ENCODE data around the gene SPN. TPM values are rescaled to one million over a fixed set of nuclear protein-coding genes. Genes with fewer than 3 reads are reported as not detected.

SPN gene
- total RNA-seq, 1 experiment from 2014 or later: not detected

DNA sequence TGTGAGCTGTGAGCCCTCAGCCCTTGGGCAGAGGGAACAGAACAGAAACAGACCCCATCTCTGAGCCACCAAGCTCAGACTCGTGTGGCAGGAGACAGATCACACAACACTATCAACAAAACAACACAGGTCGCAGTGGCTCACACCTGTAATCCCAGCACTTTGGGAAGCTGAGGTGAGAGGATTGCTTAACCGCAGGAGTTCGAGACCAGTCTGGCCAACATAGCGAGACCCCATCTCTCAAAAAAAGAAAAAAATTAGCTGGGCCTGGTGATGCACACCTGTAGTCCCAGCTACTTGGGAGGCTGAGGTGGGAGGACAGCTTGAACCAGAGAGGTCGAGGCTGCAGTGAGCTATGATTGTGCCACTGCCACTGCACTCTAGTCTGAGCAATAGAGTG, 10.5 kb downstream of the SPN start:
- DNase-seq (ENCODE audit: low spot score): no peak
- CTCF ChIA-PET: no interaction called here
- intact Hi-C loops (cut with micrococcal nuclease; ENCODE audit: unreplicated experiment): no loop called here
- no TSS peak for BruUV-seq (replicated peaks)
- H3K4me1 ChIP-seq (ENCODE audit: insufficient read depth, low read length, poor library complexity, severe bottlenecking): no peaks in the 10 kb centered on the region
- H3K27ac ChIP-seq (ENCODE audit: low read depth, low read length, poor library complexity, severe bottlenecking): no peak overlapping the region
- POLR2A ChIA-PET (ENCODE audit: low non-redundant PET): no interaction called here
- TF ChIP-seq, protein P1, sequence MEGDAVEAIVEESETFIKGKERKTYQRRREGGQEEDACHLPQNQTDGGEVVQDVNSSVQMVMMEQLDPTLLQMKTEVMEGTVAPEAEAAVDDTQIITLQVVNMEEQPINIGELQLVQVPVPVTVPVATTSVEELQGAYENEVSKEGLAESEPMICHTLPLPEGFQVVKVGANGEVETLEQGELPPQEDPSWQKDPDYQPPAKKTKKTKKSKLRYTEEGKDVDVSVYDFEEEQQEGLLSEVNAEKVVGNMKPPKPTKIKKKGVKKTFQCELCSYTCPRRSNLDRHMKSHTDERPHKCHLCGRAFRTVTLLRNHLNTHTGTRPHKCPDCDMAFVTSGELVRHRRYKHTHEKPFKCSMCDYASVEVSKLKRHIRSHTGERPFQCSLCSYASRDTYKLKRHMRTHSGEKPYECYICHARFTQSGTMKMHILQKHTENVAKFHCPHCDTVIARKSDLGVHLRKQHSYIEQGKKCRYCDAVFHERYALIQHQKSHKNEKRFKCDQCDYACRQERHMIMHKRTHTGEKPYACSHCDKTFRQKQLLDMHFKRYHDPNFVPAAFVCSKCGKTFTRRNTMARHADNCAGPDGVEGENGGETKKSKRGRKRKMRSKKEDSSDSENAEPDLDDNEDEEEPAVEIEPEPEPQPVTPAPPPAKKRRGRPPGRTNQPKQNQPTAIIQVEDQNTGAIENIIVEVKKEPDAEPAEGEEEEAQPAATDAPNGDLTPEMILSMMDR (conservative IDR thresholded peaks at IDR 0.05; ENCODE audit: low read depth, low read length): no peak
- no peak for TF ChIP-seq EZH2 (IDR thresholded peaks at IDR 0.05; ENCODE audit: borderline replicate concordance, low read depth, low read length, poor library complexity, severe bottlenecking)
- no peaks in the 10 kb centered on the region for H3K9me3 ChIP-seq (ENCODE audit: low read depth, low read length, poor library complexity, severe bottlenecking)
- no peak overlapping the region for H3K4me3 ChIP-seq (ENCODE audit: low read depth, low read length, poor library complexity, severe bottlenecking)
- no peaks in the 10 kb centered on the region for H3K27me3 ChIP-seq (replicated peaks; ENCODE audit: insufficient read depth, low read depth, low read length, poor library complexity)
- no peaks in the 10 kb centered on the region for H3K36me3 ChIP-seq (ENCODE audit: insufficient read depth, low read length, poor library complexity, severe bottlenecking)

DNA sequence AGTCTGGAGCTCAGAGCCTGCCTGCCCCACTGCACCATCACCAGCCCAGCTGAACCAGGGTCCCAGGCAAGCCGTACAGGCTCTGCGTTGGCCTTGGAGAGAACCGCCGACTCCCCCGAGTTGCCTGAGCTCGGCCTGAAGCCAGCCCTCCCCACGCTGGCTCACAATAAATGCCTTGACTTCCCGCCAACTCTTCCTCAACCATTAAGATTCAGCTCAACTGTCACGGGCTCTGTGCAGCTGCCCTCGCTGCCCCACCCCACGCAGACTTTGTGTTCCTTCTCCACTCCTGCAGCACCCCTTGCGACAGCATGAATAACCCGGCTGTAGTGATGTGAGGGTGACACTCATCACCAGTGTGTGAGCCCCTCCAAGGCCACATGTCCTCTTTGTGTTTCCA, 11.1 kb downstream of the SPN start:
- Histone ChIP-seq H3K4me1 (ENCODE audit: insufficient read depth, low read length, poor library complexity, severe bottlenecking) (peaks cover 7% of the 10 kb centered on the region), H3K4me3 (ENCODE audit: low read depth, low read length, poor library complexity, severe bottlenecking) (no peak overlapping the region), H3K27me3 (replicated peaks; ENCODE audit: insufficient read depth, low read depth, low read length, poor library complexity) (no peaks in the 10 kb centered on the region), H3K9me3 (ENCODE audit: low read depth, low read length, poor library complexity, severe bottlenecking) (no peaks in the 10 kb centered on the region), H3K27ac (ENCODE audit: low read depth, low read length, poor library complexity, severe bottlenecking) (no peak overlapping the region), H3K36me3 (ENCODE audit: insufficient read depth, low read length, poor library complexity, severe bottlenecking) (no peaks in the 10 kb centered on the region)
- ChIA-PET CTCF (no interaction called here), POLR2A (ENCODE audit: low non-redundant PET) (no interaction called here)
- intact Hi-C loops (cut with micrococcal nuclease; ENCODE audit: unreplicated experiment): no loop called here
- no TSS peak for BruUV-seq (replicated peaks)
- TF ChIP-seq, protein P1 (conservative IDR thresholded peaks at IDR 0.05; ENCODE audit: low read depth, low read length): no peak
- no peak for TF ChIP-seq EZH2 (IDR thresholded peaks at IDR 0.05; ENCODE audit: borderline replicate concordance, low read depth, low read length, poor library complexity, severe bottlenecking)
- DNase-seq (ENCODE audit: low spot score): peak; percentile 60

DNA sequence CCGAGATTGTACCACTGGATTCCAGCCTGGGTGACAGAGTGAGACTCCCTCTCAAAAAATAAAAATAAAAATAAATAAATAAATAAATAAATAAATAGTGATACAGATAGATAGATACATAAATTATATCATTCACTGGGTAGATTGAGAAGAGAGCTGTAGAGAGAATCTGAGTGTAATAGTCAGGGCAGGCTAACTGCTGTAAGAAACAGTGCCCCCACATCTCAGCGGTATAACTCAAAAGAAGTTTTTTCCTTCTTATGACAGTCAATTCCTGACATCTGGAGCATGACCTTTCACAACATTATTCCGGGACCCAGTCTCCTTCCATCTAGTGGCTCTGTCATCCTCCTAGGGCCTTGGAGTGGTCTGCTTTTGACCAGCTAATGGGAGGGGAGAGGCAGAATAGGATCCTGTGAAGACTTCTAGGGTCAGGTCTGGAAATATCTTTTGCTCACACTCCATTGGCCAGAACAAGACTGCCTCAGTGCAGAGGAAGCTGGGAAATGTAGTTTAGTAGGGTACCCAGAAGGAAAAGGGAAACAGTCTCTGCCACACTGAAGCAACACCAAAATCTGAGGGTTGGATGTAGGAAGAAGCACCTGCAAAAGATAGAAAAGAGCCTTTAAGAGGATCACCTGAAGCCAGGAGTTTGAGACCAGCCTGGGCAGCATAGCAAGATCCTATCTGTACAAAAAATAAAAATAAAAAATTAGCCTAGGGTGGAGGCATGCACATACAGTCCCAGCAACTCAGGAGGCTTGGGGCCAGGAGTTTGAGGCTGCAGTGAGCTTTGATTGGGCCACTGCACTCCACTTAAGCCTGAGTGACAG, 13.0 kb downstream of the SPN start:
- no peak for TF ChIP-seq EZH2 (IDR thresholded peaks at IDR 0.05; ENCODE audit: borderline replicate concordance, low read depth, low read length, poor library complexity, severe bottlenecking)
- TF ChIP-seq, protein P1 (conservative IDR thresholded peaks at IDR 0.05; ENCODE audit: low read depth, low read length): no peak

More for the DNA sequence above, 13.0 kb downstream of the SPN start:
- Histone ChIP-seq H3K9me3 (ENCODE audit: low read depth, low read length, poor library complexity, severe bottlenecking) (no peaks in the 10 kb centered on the region), H3K4me3 (ENCODE audit: low read depth, low read length, poor library complexity, severe bottlenecking) (no peak overlapping the region), H3K4me1 (ENCODE audit: insufficient read depth, low read length, poor library complexity, severe bottlenecking) (peaks cover 10% of the 10 kb centered on the region), H3K27me3 (replicated peaks; ENCODE audit: insufficient read depth, low read depth, low read length, poor library complexity) (no peaks in the 10 kb centered on the region), H3K27ac (ENCODE audit: low read depth, low read length, poor library complexity, severe bottlenecking) (no peak overlapping the region), H3K36me3 (ENCODE audit: insufficient read depth, low read length, poor library complexity, severe bottlenecking) (no peaks in the 10 kb centered on the region)
- DNase-seq (ENCODE audit: low spot score): peak; percentile 52
- intact Hi-C loops (cut with micrococcal nuclease; ENCODE audit: unreplicated experiment): no loop called here
- BruUV-seq (replicated peaks): no TSS peak
- ChIA-PET CTCF (interaction anchor here (1.3 kb wide), 1 partner anchor 172 kb away, joined by 3 read pairs; no protein-coding TSS in a partner anchor), POLR2A (ENCODE audit: low non-redundant PET) (no interaction called here)

Data from A673 (cell line).